Mesendoderm (in vitro differentiated cells): ENCODE data around the gene SGIP1.
"Not testable (repeated sequence)": the region's sequence is repeated elsewhere in the genome, so short reads cannot be mapped to it uniquely, and the experiment has no call there.

ENCODE experiments used
- DNase-seq: peaks from one replicate; pipeline ENCODE4 v3.0.0; 2013
- H2AK5ac ChIP-seq: 2 replicates; pipeline ENCODE4 v1.6.1; 2013; ENCODE audit warnings: low read length, inconsistent platforms
- H2BK120ac ChIP-seq: 2 replicates; pipeline ENCODE4 v1.6.1; 2013; ENCODE audit warnings: low read depth, mild to moderate bottlenecking, low read length, moderate library complexity, mixed read lengths
- H2BK15ac ChIP-seq: replicated peaks from 2 replicates; pipeline ENCODE4 v1.6.1; 2013; ENCODE audit warnings: low read depth, mild to moderate bottlenecking, moderate library complexity
- H2BK5ac ChIP-seq: 2 replicates; pipeline ENCODE4 v1.6.1; 2013; ENCODE audit warnings: low read length, inconsistent platforms
- H3K18ac ChIP-seq: 2 replicates; pipeline ENCODE4 v1.6.1; 2013; ENCODE audit warnings: mild to moderate bottlenecking, low read length, mixed read lengths
- H3K23ac ChIP-seq: one replicate; pipeline ENCODE4 v1.6.1; 2013; ENCODE audit warnings: low read length
- H3K27ac ChIP-seq: 2 replicates; pipeline ENCODE4 v1.5.1; 2013; ENCODE audit warnings: low read depth, mild to moderate bottlenecking, inconsistent platforms, low read length, moderate library complexity
- H3K27me3 ChIP-seq: 2 replicates; pipeline ENCODE4 v1.6.1; 2013; ENCODE audit warnings: low read length, control low read depth, mild to moderate bottlenecking, inconsistent platforms; ENCODE audit not compliant: insufficient read depth, poor library complexity
- H3K36me3 ChIP-seq: 2 replicates; pipeline ENCODE4 v1.6.1; 2013; ENCODE audit warnings: low read length, inconsistent platforms; ENCODE audit not compliant: control insufficient read depth, insufficient read depth
- H3K4ac ChIP-seq: one replicate; pipeline ENCODE4 v1.6.1; 2013; ENCODE audit warnings: low read depth, mild to moderate bottlenecking, low read length, moderate library complexity
- H3K4me1 ChIP-seq: 2 replicates; pipeline ENCODE4 v1.6.1; 2013; ENCODE audit warnings: low read depth, low read length, inconsistent platforms; ENCODE audit not compliant: control insufficient read depth
- H3K4me2 ChIP-seq: 2 replicates; pipeline ENCODE4 v1.6.1; 2013; ENCODE audit warnings: low read length
- H3K4me3 ChIP-seq: 2 replicates; pipeline ENCODE4 v1.5.1; 2013; ENCODE audit warnings: mild to moderate bottlenecking, low read length
- H3K56ac ChIP-seq: one replicate; pipeline ENCODE4 v1.6.1; 2013; ENCODE audit warnings: low read length
- H3K79me1 ChIP-seq: 2 replicates; pipeline ENCODE4 v1.6.1; 2013; ENCODE audit warnings: low read length, inconsistent platforms
- H3K79me2 ChIP-seq: 2 replicates; pipeline ENCODE4 v1.6.1; 2013; ENCODE audit warnings: mild to moderate bottlenecking, low read length; ENCODE audit not compliant: control insufficient read depth, insufficient read depth
- H3K9ac ChIP-seq: 2 replicates; pipeline ENCODE4 v1.6.1; 2013; ENCODE audit warnings: low read length, inconsistent platforms
- H4K5ac ChIP-seq: one replicate; pipeline ENCODE4 v1.6.1; 2013; ENCODE audit warnings: low read length
- H4K8ac ChIP-seq: one replicate; pipeline ENCODE4 v1.6.1; 2013; ENCODE audit warnings: low read depth, mild to moderate bottlenecking, control low read depth, low read length, moderate library complexity
- WGBS: extraction: QIAGEN DNeasy Blood & Tissue Kit; methylation state at CpG from one replicate; pipeline ENCODE4 v1.1.7; 2013; ENCODE audit warnings: low lambda C conversion rate, missing lambda C conversion rate; ENCODE audit not compliant: insufficient coverage; ENCODE audit errors: extremely low coverage; 5-methylcytosine and 5-hydroxymethylcytosine counted together

The SGIP1 gene

GRCh38 chr1:66725885-66726665, 192.1 kb downstream of the SGIP1 start:
- no peak overlapping the region for H2BK15ac ChIP-seq
- no peak overlapping the region for H2BK5ac ChIP-seq
- no peaks in the 10 kb centered on the region for H3K27me3 ChIP-seq
- no peak overlapping the region for H3K56ac ChIP-seq
- no CpG with 5 or more reads among the region's 9 CpGs for WGBS
- H3K4me1 ChIP-seq: no peaks in the 10 kb centered on the region
- H4K5ac ChIP-seq: no peak overlapping the region
- peak; percentile 82 for DNase-seq
- no peaks in the 10 kb centered on the region for H3K36me3 ChIP-seq
- H4K8ac ChIP-seq: no peak overlapping the region
- no peak overlapping the region for H3K4me2 ChIP-seq
- H3K4ac ChIP-seq: no peak overlapping the region
- no peak overlapping the region for H3K27ac ChIP-seq
- H3K18ac ChIP-seq: no peak overlapping the region
- H2AK5ac ChIP-seq: no peak overlapping the region
- no peaks in the 10 kb centered on the region for H3K79me1 ChIP-seq
- no peak overlapping the region for H3K23ac ChIP-seq
- no peak overlapping the region for H2BK120ac ChIP-seq
- H3K9ac ChIP-seq: no peak overlapping the region
- no peaks in the 10 kb centered on the region for H3K79me2 ChIP-seq
- no peak overlapping the region for H3K4me3 ChIP-seq

DNA sequence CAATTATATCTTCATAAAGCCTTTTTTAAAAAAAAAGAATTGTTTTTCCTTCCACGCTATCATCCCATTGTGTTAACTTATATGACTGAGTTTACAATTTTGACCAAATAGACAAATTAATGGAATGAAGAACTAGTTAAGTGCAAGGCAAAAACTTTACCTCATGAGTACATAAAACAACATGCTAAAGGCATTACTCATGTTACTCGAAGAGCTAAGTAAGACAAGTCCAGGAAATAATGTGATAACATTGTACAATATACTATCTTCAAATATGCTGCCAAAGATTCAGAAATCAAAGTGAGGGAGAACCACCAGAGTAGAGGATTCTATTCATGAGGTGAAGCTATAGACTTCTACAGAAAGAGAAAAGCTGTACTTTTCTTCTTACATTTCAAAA, 194.1 kb downstream of the SGIP1 start:
- Histone ChIP-seq H3K4me3 (no peak overlapping the region), H3K9ac (no peak overlapping the region)

GRCh38 chr1:66728716-66729115, 194.8 kb downstream of the SGIP1 start:
- H4K5ac ChIP-seq, H3K36me3 ChIP-seq, H2BK120ac ChIP-seq, H3K4ac ChIP-seq, H2BK15ac ChIP-seq, H3K18ac ChIP-seq, H3K27me3 ChIP-seq, H3K4me1 ChIP-seq, H3K56ac ChIP-seq, H3K27ac ChIP-seq, H2AK5ac ChIP-seq, H2BK5ac ChIP-seq, H3K4me3 ChIP-seq, H3K9ac ChIP-seq, H3K79me1 ChIP-seq, H4K8ac ChIP-seq, H3K79me2 ChIP-seq, H3K23ac ChIP-seq, H3K4me2 ChIP-seq, DNase-seq: not testable (repeated sequence)

More for the DNA sequence above, 194.1 kb downstream of the SGIP1 start:
- Histone ChIP-seq H3K4me1 (no peaks in the 10 kb centered on the region), H3K4me2 (no peak overlapping the region), H2BK15ac (no peak overlapping the region), H3K27ac (no peak overlapping the region), H4K8ac (no peak overlapping the region), H3K79me2 (no peaks in the 10 kb centered on the region), H3K56ac (no peak overlapping the region), H4K5ac (no peak overlapping the region), H3K27me3 (no peaks in the 10 kb centered on the region), H3K23ac (no peak overlapping the region), H3K79me1 (no peaks in the 10 kb centered on the region), H2BK120ac (no peak overlapping the region), H3K18ac (no peak overlapping the region), H2AK5ac (no peak overlapping the region), H3K4ac (no peak overlapping the region), H3K36me3 (no peaks in the 10 kb centered on the region), H2BK5ac (no peak overlapping the region)
- WGBS: no CpG with 5 or more reads among the region's 2 CpGs
- no peak for DNase-seq

- no peak overlapping the region for H3K27ac ChIP-seq
- H4K5ac ChIP-seq: no peak overlapping the region
- no CpG with 5 or more reads among the region's 6 CpGs for WGBS
- no peak overlapping the region for H2BK15ac ChIP-seq
- no peak overlapping the region for H3K4ac ChIP-seq
- H2BK5ac ChIP-seq: no peak overlapping the region
- no peaks in the 10 kb centered on the region for H3K79me2 ChIP-seq
- no peak overlapping the region for H3K23ac ChIP-seq
- no peak overlapping the region for H4K8ac ChIP-seq
- H3K4me1 ChIP-seq: no peaks in the 10 kb centered on the region
- no peak overlapping the region for H2AK5ac ChIP-seq
- no peak overlapping the region for H3K56ac ChIP-seq
- no peaks in the 10 kb centered on the region for H3K27me3 ChIP-seq
- H3K9ac ChIP-seq: no peak overlapping the region
- no peak overlapping the region for H3K4me2 ChIP-seq
- no peak overlapping the region for H3K4me3 ChIP-seq
- DNase-seq: no peak
- H2BK120ac ChIP-seq: no peak overlapping the region
- no peaks in the 10 kb centered on the region for H3K79me1 ChIP-seq
- no peaks in the 10 kb centered on the region for H3K36me3 ChIP-seq
- H3K18ac ChIP-seq: no peak overlapping the region
Measured at GRCh38 chr1:66729119-66729518, 195.2 kb downstream of the SGIP1 start.

GRCh38 chr1:66729523-66729922, 195.6 kb downstream of the SGIP1 start:
- Histone ChIP-seq H4K8ac (no peak overlapping the region), H3K79me1 (no peaks in the 10 kb centered on the region), H2BK15ac (no peak overlapping the region), H3K27me3 (no peaks in the 10 kb centered on the region), H3K27ac (no peak overlapping the region), H3K23ac (no peak overlapping the region), H4K5ac (no peak overlapping the region), H3K56ac (no peak overlapping the region), H3K36me3 (no peaks in the 10 kb centered on the region), H3K4me3 (no peak overlapping the region), H3K4me1 (no peaks in the 10 kb centered on the region), H3K18ac (no peak overlapping the region), H3K9ac (no peak overlapping the region), H2BK120ac (no peak overlapping the region), H3K4me2 (no peak overlapping the region), H2BK5ac (no peak overlapping the region), H2AK5ac (no peak overlapping the region), H3K4ac (no peak overlapping the region), H3K79me2 (no peaks in the 10 kb centered on the region)
- WGBS: no CpG with 5 or more reads among the region's 3 CpGs
- DNase-seq: no peak

DNA sequence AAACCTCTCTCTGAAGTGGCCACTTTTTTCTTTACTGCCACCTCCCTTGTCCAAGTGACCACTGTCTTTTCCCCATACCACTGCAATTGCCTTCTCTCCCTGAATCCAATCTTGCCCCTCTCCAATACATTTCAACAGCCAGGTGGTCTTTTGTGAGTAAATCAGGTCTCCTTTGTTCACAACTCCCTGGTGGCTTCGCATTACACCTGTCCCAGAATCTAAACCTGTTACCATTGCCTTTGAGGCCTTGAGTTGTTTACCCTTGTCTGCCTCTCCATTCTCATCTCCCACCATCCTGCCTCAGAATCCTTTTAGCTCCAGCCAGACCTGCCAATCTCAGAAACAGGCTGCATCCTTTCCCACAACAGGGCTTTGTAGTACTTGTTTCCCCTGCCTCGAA, 196.5 kb downstream of the SGIP1 start:
- no CpG with 5 or more reads among the region's 2 CpGs for WGBS
- Histone ChIP-seq H3K4me1 (no peaks in the 10 kb centered on the region), H3K18ac (no peak overlapping the region), H3K4me2 (no peak overlapping the region), H3K4me3 (no peak overlapping the region), H3K56ac (no peak overlapping the region), H3K27ac (no peak overlapping the region), H2BK15ac (no peak overlapping the region), H3K79me2 (no peaks in the 10 kb centered on the region), H3K23ac (no peak overlapping the region), H3K79me1 (no peaks in the 10 kb centered on the region), H3K4ac (no peak overlapping the region), H2BK5ac (no peak overlapping the region), H4K5ac (no peak overlapping the region), H2BK120ac (no peak overlapping the region), H3K36me3 (no peaks in the 10 kb centered on the region), H4K8ac (no peak overlapping the region), H3K27me3 (no peaks in the 10 kb centered on the region), H3K9ac (no peak overlapping the region), H2AK5ac (no peak overlapping the region)
- DNase-seq: no peak
